B cell (primary cell): ENCODE results near the gene GYG2. TPM values are rescaled to one million over a fixed set of nuclear protein-coding genes. Genes with fewer than 3 reads are reported as not detected.

Experiments used
- ATAC-seq: fragments of 200-7000 bp; cut with Tn5 transposase; one replicate; pipeline ENCODE4 v1.10.0; 2021; ENCODE audit warnings: low read depth, mild to moderate bottlenecking, moderate number of reproducible peaks, moderate library complexity
- CTCF ChIA-PET: fragments of 350-600 bp; sonication (Branson Sonifier 250); formaldehyde crosslinking; loops from one replicate; lab custom pipeline; 2021; ENCODE audit warnings: antibody characterized with exemption, inconsistent platforms; lab: Charles Lee
- POLR2A ChIA-PET: fragments of 350-600 bp; sonication (Branson Sonifier 250); formaldehyde crosslinking; loops from one replicate; lab custom pipeline; 2021; ENCODE audit warnings: antibody characterized with exemption; lab: Charles Lee
- DNase-seq: peaks from one replicate; pipeline ENCODE4 v3.0.0; 2013
- H2AFZ ChIP-seq: 2 replicates; pipeline ENCODE4 v1.6.1; 2012; ENCODE audit warnings: mild to moderate bottlenecking, low read depth, low read length; ENCODE audit not compliant: insufficient read depth, poor library complexity, severe bottlenecking
- H3K27ac ChIP-seq, 2 donors: 1 replicate in 1 of 2; 2 replicates in 1 of 2; pipeline ENCODE4 v1.5.1; 2012 to 2013; ENCODE audit warnings: low read length in 2 of 2, mild to moderate bottlenecking in 2 of 2, moderate library complexity in 1 of 2
- H3K27me3 ChIP-seq, 4 experiments: fragments of 200-600 bp in 1 of 4; sonication (generic) in 1 of 4; replicated peaks in 1 of 4; 1 replicate in 2 of 4; 2 replicates in 2 of 4; pipeline versions ENCODE4 v1.6.1 to v1.7.0; 2013 to 2016; ENCODE audit warnings: low read length in 3 of 4, mild to moderate bottlenecking in 2 of 4, mixed read lengths in 1 of 4, moderate library complexity in 1 of 4; ENCODE audit not compliant: insufficient read depth in 4 of 4, control insufficient read depth in 3 of 4; ENCODE audit errors: control extremely low read depth in 1 of 4
- H3K36me3 ChIP-seq, 2 experiments: replicated peaks in 1 of 2; 1 replicate in 1 of 2; 2 replicates in 1 of 2; pipeline versions ENCODE4 v1.6.1 to v1.7.1; 2013; ENCODE audit warnings: low read length in 1 of 2; ENCODE audit not compliant: insufficient read depth in 2 of 2, control insufficient read depth in 1 of 2; ENCODE audit errors: control extremely low read depth in 1 of 2, extremely low read depth in 1 of 2
- H3K4me1 ChIP-seq, 2 donors: fragments of 200-600 bp in 1 of 2; sonication (generic) in 1 of 2; 1 replicate in 1 of 2; 2 replicates in 1 of 2; pipeline versions ENCODE4 v1.5.1 to v1.6.1; 2013 to 2017; ENCODE audit warnings: low read length in 2 of 2; ENCODE audit not compliant: control insufficient read depth in 2 of 2, insufficient read depth in 2 of 2
- H3K4me2 ChIP-seq: replicated peaks from 2 replicates; pipeline ENCODE3; 2012; ENCODE audit warnings: mild to moderate bottlenecking, low read depth, low read length; ENCODE audit not compliant: poor library complexity, severe bottlenecking
- H3K4me3 ChIP-seq, 5 experiments: fragments of 200-600 bp in 1 of 5; sonication (generic) in 1 of 5; 1 replicate in 3 of 5; 2 replicates in 2 of 5; pipeline versions ENCODE4 v1.5.1 to v1.7.0; 2011 to 2016; ENCODE audit warnings: low read length in 4 of 5, mild to moderate bottlenecking in 4 of 5, low read depth in 2 of 5, control low read depth in 1 of 5, moderate library complexity in 1 of 5; ENCODE audit not compliant: insufficient read depth in 1 of 5; ENCODE audit errors: control extremely low read depth in 1 of 5, extremely low read depth in 1 of 5
- H3K79me2 ChIP-seq: fragments of 200-600 bp; sonication (generic); one replicate; pipeline ENCODE4 v1.6.0; 2016; ENCODE audit warnings: low read length; ENCODE audit not compliant: control insufficient read depth, insufficient read depth
- H3K9ac ChIP-seq: fragments of 200-600 bp; sonication (generic); 2 replicates; pipeline ENCODE4 v1.6.1; 2017; ENCODE audit warnings: mild to moderate bottlenecking, low read length, moderate library complexity
- H3K9me3 ChIP-seq, 3 donors: one replicate each; pipeline versions ENCODE4 v1.6.1 to v1.7.1; 2013; ENCODE audit warnings: low read length in 2 of 3; ENCODE audit not compliant: control insufficient read depth in 2 of 3, insufficient read depth in 1 of 3; ENCODE audit errors: control extremely low read depth in 1 of 3
- H4K20me1 ChIP-seq: 2 replicates; pipeline ENCODE4 v1.6.0; 2012; ENCODE audit warnings: mild to moderate bottlenecking, low read length; ENCODE audit not compliant: insufficient read depth, control insufficient read depth, poor library complexity, severe bottlenecking
- H3K27ac Mint-ChIP-seq: one replicate; pipeline ENCODE4 v1.8.0; 2021; ENCODE audit warnings: mixed read lengths
- H3K27me3 Mint-ChIP-seq: one replicate; pipeline ENCODE4 v1.8.0; 2021; ENCODE audit warnings: mixed read lengths
- H3K4me1 Mint-ChIP-seq: one replicate; pipeline ENCODE4 v1.8.0; 2021; ENCODE audit warnings: mixed read lengths
- H3K4me3 Mint-ChIP-seq: one replicate; pipeline ENCODE4 v1.8.0; 2021; ENCODE audit warnings: mixed read lengths
- H3K9me3 Mint-ChIP-seq: one replicate; pipeline ENCODE4 v1.8.0; 2022; ENCODE audit warnings: mixed read lengths; ENCODE audit not compliant: insufficient read depth
- CTCF ChIP-seq: fragments of 200-600 bp; IDR thresholded peaks from one replicate; pipeline ENCODE4 v1.8.0; 2022; ENCODE audit warnings: antibody characterized with exemption, mild to moderate bottlenecking
- EZH2 ChIP-seq: IDR thresholded peaks from 2 replicates; pipeline ENCODE4 v1.6.1; 2012; ENCODE audit warnings: borderline replicate concordance, low read depth, mild to moderate bottlenecking, moderate library complexity, low read length; ENCODE audit not compliant: insufficient read depth, poor library complexity, severe bottlenecking
- WGBS: methylation state at CpG from one replicate; pipeline ENCODE4 v1.1.5; 2013; ENCODE audit warnings: missing lambda C conversion rate; ENCODE audit not compliant: insufficient coverage; 5-methylcytosine and 5-hydroxymethylcytosine counted together
- intact Hi-C: fragments of 100-400 bp; cut with micrococcal nuclease; formaldehyde crosslinking; loops from one replicate; pipeline ENCODE4 v1.10.0; 2022
- polyA plus RNA-seq: library from polyadenylated mRNA; depleted of rRNA; stranded (reverse); fragments of >200 nt; gene quantifications from 2 replicates; pipeline ENCODE4 v1.2.3, GENCODE V29; 2012
- total RNA-seq, 2 donors: library from RNA; stranded (reverse); fragments of 120-200 nt in 1 of 2; gene quantifications; 1 replicate in 1 of 2; 2 replicates in 1 of 2; pipeline versions ENCODE4 v1.2.3 to v1.2.4, GENCODE V29; 2013 to 2022

Gene GYG2
- total and polyA plus RNA-seq, 2 donors (not counting 1 experiment from before 2014, with no cell fraction given): not detected

- intact Hi-C loops: no loop called here
- no peaks in the 10 kb centered on the region for H3K36me3 ChIP-seq
- WGBS: no CpG with 5 or more reads among the region's 3 CpGs
Observed at GRCh38 chrX:2875136-2875481, 46.4 kb downstream of the GYG2 start.

More at GRCh38 chrX:2875136-2875481, 46.4 kb downstream of the GYG2 start:
- Histone ChIP-seq H3K4me3 (no peak overlapping the region), H3K9ac (no peak overlapping the region), H3K4me1 (no peaks in the 10 kb centered on the region), H3K4me2 (no peak overlapping the region), H3K9me3 (no peaks in the 10 kb centered on the region), H3K27me3 (no peaks in the 10 kb centered on the region), H3K27ac (no peak overlapping the region), H2AFZ (no peak overlapping the region), H4K20me1 (no peaks in the 10 kb centered on the region), H3K79me2 (no peaks in the 10 kb centered on the region)
- no peak for ATAC-seq
- Mint-ChIP-seq H3K4me3 (no peak overlapping the region), H3K9me3 (no peaks in the 10 kb centered on the region), H3K4me1 (no peaks in the 10 kb centered on the region), H3K27me3 (peaks cover 9% of the 10 kb centered on the region), H3K27ac (no peak overlapping the region)
- TF ChIP-seq EZH2: no peak
- TF ChIP-seq CTCF: no peak
- CTCF ChIA-PET: interaction anchor here (0.6 kb wide), 1 partner anchor 12 kb away, joined by 3 read pairs; no protein-coding TSS in a partner anchor
- POLR2A ChIA-PET: interaction anchor here (0.5 kb wide), 1 partner anchor 788 kb away, joined by 4 read pairs; no protein-coding TSS in a partner anchor
- DNase-seq: no peak
